Measurements from ENCODE around the gene DLG2. TPM values are rescaled to one million over a fixed set of nuclear protein-coding genes. Genes with fewer than 3 reads are reported as not detected.

DLG2 gene
- total RNA-seq, 1 donor from 2014 or later = 25.3 TPM

GRCh38 chr11:83941050-83941449 lies 1686.1 kb downstream of the DLG2 start:
- DNase-seq (ENCODE audit: low spot score) = no peak

GRCh38 chr11:83938148-83938547 lies 1689.0 kb downstream of the DLG2 start:
- no peak for DNase-seq (ENCODE audit: low spot score)

GRCh38 chr11:83933008-83933407 lies 1694.1 kb downstream of the DLG2 start:
- no peak for DNase-seq (ENCODE audit: low spot score)

- DNase-seq (ENCODE audit: low spot score) = no peak
These were observed 1699.7 kb downstream of the DLG2 start for GRCh38 chr11:83927422-83927821.

GRCh38 chr11:83924795-83925542 lies 1702.2 kb downstream of the DLG2 start:
- no peak for DNase-seq (ENCODE audit: low spot score)

GRCh38 chr11:83923961-83924360 lies 1703.2 kb downstream of the DLG2 start:
- DNase-seq (ENCODE audit: low spot score) = no peak

- no peak for DNase-seq (ENCODE audit: low spot score)
These were observed 1704.2 kb downstream of the DLG2 start for GRCh38 chr11:83922953-83923352.

GRCh38 chr11:83922318-83922717 lies 1704.8 kb downstream of the DLG2 start:
- no peak for DNase-seq (ENCODE audit: low spot score)

GRCh38 chr11:83921447-83922192 lies 1705.5 kb downstream of the DLG2 start:
- no peak for DNase-seq (ENCODE audit: low spot score)

- no peak for DNase-seq (ENCODE audit: low spot score)
These were observed 1708.7 kb downstream of the DLG2 start for GRCh38 chr11:83918476-83918875.

GRCh38 chr11:83914995-83915394 lies 1712.1 kb downstream of the DLG2 start:
- DNase-seq (ENCODE audit: low spot score) = no peak

- no peak for DNase-seq (ENCODE audit: low spot score)
These were observed 1717.3 kb downstream of the DLG2 start for GRCh38 chr11:83909579-83910534.

GRCh38 chr11:83908298-83908856 lies 1718.8 kb downstream of the DLG2 start:
- DNase-seq (ENCODE audit: low spot score) = no peak

GRCh38 chr11:83895516-83895915 lies 1731.6 kb downstream of the DLG2 start:
- no peak for DNase-seq (ENCODE audit: low spot score)

GRCh38 chr11:83881428-83881827 lies 1745.7 kb downstream of the DLG2 start:
- DNase-seq (ENCODE audit: low spot score) = no peak

- no peak for DNase-seq (ENCODE audit: low spot score)
These were observed 1756.1 kb downstream of the DLG2 start for GRCh38 chr11:83871054-83871453.

GRCh38 chr11:83866655-83867054 lies 1760.5 kb downstream of the DLG2 start:
- no peak for DNase-seq (ENCODE audit: low spot score)

- no peak for DNase-seq (ENCODE audit: low spot score)
These were observed 1761.3 kb downstream of the DLG2 start for GRCh38 chr11:83865636-83866461.

- no peak for DNase-seq (ENCODE audit: low spot score)
These were observed 1762.6 kb downstream of the DLG2 start for GRCh38 chr11:83864412-83865057.

GRCh38 chr11:83863272-83863671 lies 1763.9 kb downstream of the DLG2 start:
- no peak for DNase-seq (ENCODE audit: low spot score)

All from umbilical cord (tissue), 2 donors.